Measurements from ENCODE around the gene CRYBG3. TPM values are rescaled to one million over a fixed set of nuclear protein-coding genes. Genes with fewer than 3 reads are reported as not detected.

Gene CRYBG3
- total RNA-seq, 1 donor from 2014 or later: 19.9 TPM

DNA sequence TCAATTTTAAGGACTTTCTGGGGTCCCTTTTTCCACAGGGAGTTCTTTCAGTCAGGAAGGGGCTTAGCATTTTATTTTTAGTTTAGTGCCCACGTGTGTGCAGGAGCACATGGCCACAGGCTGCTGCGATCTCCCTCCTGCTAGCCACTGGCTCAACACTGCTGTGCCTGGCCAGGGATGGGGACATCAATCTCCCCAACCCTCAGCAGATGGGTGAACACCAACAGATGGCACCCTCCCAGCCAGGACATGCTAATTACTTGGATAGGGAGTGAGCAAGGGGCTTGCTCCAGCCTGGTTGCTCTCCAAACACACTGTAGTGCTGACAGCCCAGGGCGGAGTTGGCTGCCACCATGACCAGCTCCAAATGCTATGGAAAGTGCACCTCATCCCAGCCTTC, 157.8 kb downstream of the CRYBG3 start:
- Histone ChIP-seq H3K9me3 (replicated peaks) (no peaks in the 10 kb centered on the region), H3K27ac (replicated peaks) (no peak overlapping the region), H3K4me1 (peaks cover 18% of the 10 kb centered on the region), H3K4me3 (no peak overlapping the region), H3K36me3 (no peaks in the 10 kb centered on the region), H3K27me3 (ENCODE audit: low read depth) (no peaks in the 10 kb centered on the region)
- TF ChIP-seq, protein P1, sequence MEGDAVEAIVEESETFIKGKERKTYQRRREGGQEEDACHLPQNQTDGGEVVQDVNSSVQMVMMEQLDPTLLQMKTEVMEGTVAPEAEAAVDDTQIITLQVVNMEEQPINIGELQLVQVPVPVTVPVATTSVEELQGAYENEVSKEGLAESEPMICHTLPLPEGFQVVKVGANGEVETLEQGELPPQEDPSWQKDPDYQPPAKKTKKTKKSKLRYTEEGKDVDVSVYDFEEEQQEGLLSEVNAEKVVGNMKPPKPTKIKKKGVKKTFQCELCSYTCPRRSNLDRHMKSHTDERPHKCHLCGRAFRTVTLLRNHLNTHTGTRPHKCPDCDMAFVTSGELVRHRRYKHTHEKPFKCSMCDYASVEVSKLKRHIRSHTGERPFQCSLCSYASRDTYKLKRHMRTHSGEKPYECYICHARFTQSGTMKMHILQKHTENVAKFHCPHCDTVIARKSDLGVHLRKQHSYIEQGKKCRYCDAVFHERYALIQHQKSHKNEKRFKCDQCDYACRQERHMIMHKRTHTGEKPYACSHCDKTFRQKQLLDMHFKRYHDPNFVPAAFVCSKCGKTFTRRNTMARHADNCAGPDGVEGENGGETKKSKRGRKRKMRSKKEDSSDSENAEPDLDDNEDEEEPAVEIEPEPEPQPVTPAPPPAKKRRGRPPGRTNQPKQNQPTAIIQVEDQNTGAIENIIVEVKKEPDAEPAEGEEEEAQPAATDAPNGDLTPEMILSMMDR (IDR thresholded peaks at IDR 0.05; ENCODE audit: borderline replicate concordance): no peak
- DNase-seq: peak; percentile 43
- intact Hi-C loops (cut with micrococcal nuclease): no loop called here

DNA sequence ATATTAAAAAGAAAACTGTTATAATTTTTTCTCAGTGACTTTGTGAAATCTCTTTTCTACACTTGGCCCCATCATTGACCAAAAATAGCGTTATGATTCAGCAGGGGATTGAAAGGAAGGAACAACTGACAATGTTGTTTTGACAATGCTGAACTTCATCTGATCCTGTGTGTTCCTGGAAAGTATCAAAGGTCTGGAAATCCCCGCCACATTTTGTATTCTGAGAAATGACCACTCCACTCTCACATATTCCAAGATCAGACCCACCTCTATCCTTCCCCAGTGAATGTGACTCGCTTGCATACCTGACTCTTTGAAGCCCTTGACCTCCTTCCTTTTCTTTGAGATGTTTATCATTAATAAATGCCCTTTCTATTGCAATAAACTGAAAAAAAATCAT, 160.1 kb downstream of the CRYBG3 start:
- TF ChIP-seq, protein P1 (IDR thresholded peaks at IDR 0.05; ENCODE audit: borderline replicate concordance): no peak
- Histone ChIP-seq H3K4me3 (no peak overlapping the region), H3K9me3 (replicated peaks) (no peaks in the 10 kb centered on the region), H3K27ac (replicated peaks) (no peak overlapping the region), H3K4me1 (peaks cover 18% of the 10 kb centered on the region), H3K27me3 (ENCODE audit: low read depth) (no peaks in the 10 kb centered on the region), H3K36me3 (no peaks in the 10 kb centered on the region)
- intact Hi-C loops (cut with micrococcal nuclease): no loop called here
- no peak for DNase-seq

DNA sequence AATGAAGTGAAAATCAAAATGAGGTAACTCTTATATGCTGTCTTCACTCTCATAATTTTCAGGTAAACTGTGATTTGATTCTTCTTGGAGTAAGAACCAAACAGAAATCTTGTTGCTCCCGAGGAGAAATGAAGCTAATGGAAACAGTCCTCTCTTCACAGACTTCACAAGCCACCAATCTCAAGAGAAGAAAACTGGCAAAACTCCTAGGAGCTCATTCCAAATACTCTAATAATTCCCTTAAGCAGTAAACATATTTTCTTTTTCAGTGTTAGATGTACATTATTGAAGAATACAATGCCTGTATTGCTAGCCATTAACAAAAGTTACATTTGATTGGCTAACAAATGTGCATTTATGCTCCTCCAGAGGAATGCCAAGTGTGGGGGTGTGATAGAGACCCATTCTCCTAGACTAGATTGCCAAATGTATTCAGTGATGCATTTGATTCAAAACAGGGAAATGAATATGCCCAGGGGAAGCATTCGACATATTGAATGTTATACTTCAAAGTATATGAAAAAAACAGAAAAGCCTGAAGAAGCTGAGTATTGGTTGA, 162.2 kb downstream of the CRYBG3 start:
- Histone ChIP-seq H3K36me3 (no peaks in the 10 kb centered on the region), H3K27me3 (ENCODE audit: low read depth) (no peaks in the 10 kb centered on the region), H3K4me1 (peaks cover 18% of the 10 kb centered on the region), H3K9me3 (replicated peaks) (no peaks in the 10 kb centered on the region), H3K27ac (replicated peaks) (no peak overlapping the region), H3K4me3 (no peak overlapping the region)
- intact Hi-C loops (cut with micrococcal nuclease): no loop called here
- no peak for DNase-seq
- TF ChIP-seq, protein P1 (IDR thresholded peaks at IDR 0.05; ENCODE audit: borderline replicate concordance): no peak

DNA sequence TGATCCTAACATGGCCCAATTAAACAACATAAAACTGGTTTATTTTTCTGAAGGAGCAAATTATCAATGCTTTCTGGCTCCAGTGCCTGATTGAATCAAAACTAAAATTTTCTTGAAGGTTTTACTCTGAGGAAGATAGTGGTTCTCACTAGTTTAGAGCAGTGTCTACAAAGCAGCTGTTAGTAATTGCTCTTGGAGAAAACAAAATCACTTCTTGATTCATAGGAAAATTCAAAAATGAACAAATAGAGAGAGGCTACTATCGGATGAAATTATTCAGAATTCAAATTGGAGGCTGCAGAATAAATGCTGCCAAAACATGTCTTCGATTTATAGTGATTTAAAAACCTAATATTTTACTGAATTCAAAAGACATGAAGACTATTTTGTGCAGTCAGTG, 165.5 kb downstream of the CRYBG3 start:
- no peaks in the 10 kb centered on the region for H3K9me3 ChIP-seq (replicated peaks)
- H3K27me3 ChIP-seq (ENCODE audit: low read depth): no peaks in the 10 kb centered on the region
- TF ChIP-seq, protein P1 (IDR thresholded peaks at IDR 0.05; ENCODE audit: borderline replicate concordance): no peak
- no peak for DNase-seq
- peaks cover 8% of the 10 kb centered on the region for H3K4me1 ChIP-seq
- H3K36me3 ChIP-seq: no peaks in the 10 kb centered on the region
- H3K4me3 ChIP-seq: no peak overlapping the region
- H3K27ac ChIP-seq (replicated peaks): no peak overlapping the region
- intact Hi-C loops (cut with micrococcal nuclease): no loop called here

DNA sequence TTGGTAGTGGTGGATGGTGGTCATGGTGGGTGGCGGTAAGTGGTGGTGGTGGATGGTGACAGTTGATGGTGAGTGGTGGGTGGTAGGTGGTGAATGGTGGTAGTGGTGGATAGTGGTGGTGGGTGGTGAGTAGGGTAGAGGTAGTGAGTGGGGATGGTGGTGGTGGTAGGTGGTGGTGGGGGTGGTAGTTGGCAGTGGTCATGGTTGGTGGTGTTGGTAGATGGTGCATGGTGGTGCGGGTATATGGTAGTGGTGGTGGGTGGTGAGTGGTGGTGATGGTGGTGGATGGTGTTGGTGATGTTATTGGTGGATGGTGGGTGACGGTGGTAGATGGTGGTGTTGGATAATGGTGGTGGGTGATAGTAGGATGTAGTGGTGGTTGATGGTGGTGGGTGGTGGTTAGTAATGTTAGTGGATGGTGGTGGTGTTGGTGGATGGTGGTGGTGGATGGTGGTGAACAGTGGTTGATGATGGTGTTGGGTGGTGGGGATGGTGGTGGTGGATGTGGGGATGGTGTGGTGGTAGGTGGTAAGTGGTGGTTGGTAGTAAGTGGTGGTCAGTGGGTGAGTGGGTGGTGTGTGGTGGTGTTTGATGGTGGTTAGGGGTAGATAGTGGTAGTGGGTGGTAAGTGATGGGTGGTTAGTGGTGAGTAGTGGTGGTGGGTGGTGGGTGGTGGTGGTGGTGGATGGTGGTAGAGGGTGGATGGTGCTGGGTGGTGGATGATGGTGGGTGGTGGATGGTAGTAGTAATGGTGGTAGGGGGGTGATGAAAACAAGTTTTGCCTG, 167.2 kb downstream of the CRYBG3 start:
- no peak for DNase-seq
- Histone ChIP-seq H3K27me3 (ENCODE audit: low read depth) (no peaks in the 10 kb centered on the region), H3K36me3 (no peaks in the 10 kb centered on the region), H3K9me3 (replicated peaks) (no peaks in the 10 kb centered on the region), H3K27ac (replicated peaks) (no peak overlapping the region), H3K4me3 (no peak overlapping the region), H3K4me1 (no peaks in the 10 kb centered on the region)
- TF ChIP-seq, protein P1 (IDR thresholded peaks at IDR 0.05; ENCODE audit: borderline replicate concordance): no peak
- intact Hi-C loops (cut with micrococcal nuclease): no loop called here

All from left ventricle myocardium inferior (tissue), 1 donor.